Testis (tissue), 3 donors: Measurements from ENCODE around the gene KAT7. TPM values are rescaled to one million over a fixed set of nuclear protein-coding genes. Genes with fewer than 3 reads are reported as not detected.

Experiments used
- DNase-seq: peaks from one replicate; pipeline ENCODE4 v3.0.0-alpha.2; 2019
- H3K27ac ChIP-seq, 2 donors: fragments of 200-600 bp; sonication (generic); one replicate each; pipeline ENCODE4 v1.5.1; 2019
- H3K27me3 ChIP-seq: fragments of 200-600 bp; sonication (generic); one replicate; pipeline ENCODE4 v1.5.1; 2019
- H3K36me3 ChIP-seq: fragments of 200-600 bp; sonication (generic); one replicate; pipeline ENCODE4 v1.5.1; 2017; ENCODE audit warnings: low read depth; ENCODE audit errors: missing control alignments
- H3K4me1 ChIP-seq: fragments of 200-600 bp; sonication (generic); one replicate; pipeline ENCODE4 v1.5.1; 2019
- H3K4me3 ChIP-seq, 2 donors: fragments of 200-600 bp; sonication (generic); one replicate each; pipeline ENCODE4 v1.5.1; 2017 to 2019
- H3K9me3 ChIP-seq: fragments of 200-600 bp; sonication (generic); one replicate; pipeline ENCODE4 v1.5.1; 2017
- POLR2A ChIP-seq: fragments of 450-650 bp; IDR thresholded peaks from one replicate; pipeline ENCODE4 v1.6.1; 2017; ENCODE audit warnings: antibody characterized with exemption, mild to moderate bottlenecking, moderate library complexity
- WGBS, 2 donors: methylation state at CpG; one replicate each; pipeline ENCODE4 v1.1.5; 2018; 5-methylcytosine and 5-hydroxymethylcytosine counted together
- intact Hi-C: fragments of 100-400 bp; cut with DNase I; formaldehyde crosslinking; loops from one replicate; pipeline ENCODE4 v1.15.1; 2023; ENCODE audit warnings: low total_unique reads
- polyA plus RNA-seq: library from polyadenylated mRNA; stranded (reverse); fragments of 350-450 nt; fragmentation: Illumina TruSeq; extraction: RNeasy Lipid Tissue Mini Kit (QIAGEN cat#74804); gene quantifications from one replicate; pipeline ENCODE4 v1.2.3, GENCODE V29; 2014; ENCODE audit warnings: low read depth, low replicate concordance; ENCODE audit not compliant: insufficient read depth
- total RNA-seq, 2 donors: library from RNA; depleted of rRNA; stranded (reverse); fragments of >200 nt; gene quantifications; one replicate each; pipeline ENCODE4 v1.2.3, GENCODE V29; 2016
- TF ChIP-seq, protein P1 (sequence below), 3 experiments: fragments of 450-650 bp in 2 of 3; fragments of 200-600 bp in 1 of 3; sonication (generic) in 1 of 3; IDR thresholded peaks; one replicate each; pipeline ENCODE4 v1.5.1; 2016 to 2019; ENCODE audit warnings: antibody characterized with exemption in 3 of 3, mild to moderate bottlenecking in 2 of 3, moderate library complexity in 1 of 3

Gene KAT7
- total and polyA plus RNA-seq, 3 donors from 2014 or later = 122 to 181 (median 123) TPM

- no peak for TF ChIP-seq POLR2A
- TF ChIP-seq, protein P1, sequence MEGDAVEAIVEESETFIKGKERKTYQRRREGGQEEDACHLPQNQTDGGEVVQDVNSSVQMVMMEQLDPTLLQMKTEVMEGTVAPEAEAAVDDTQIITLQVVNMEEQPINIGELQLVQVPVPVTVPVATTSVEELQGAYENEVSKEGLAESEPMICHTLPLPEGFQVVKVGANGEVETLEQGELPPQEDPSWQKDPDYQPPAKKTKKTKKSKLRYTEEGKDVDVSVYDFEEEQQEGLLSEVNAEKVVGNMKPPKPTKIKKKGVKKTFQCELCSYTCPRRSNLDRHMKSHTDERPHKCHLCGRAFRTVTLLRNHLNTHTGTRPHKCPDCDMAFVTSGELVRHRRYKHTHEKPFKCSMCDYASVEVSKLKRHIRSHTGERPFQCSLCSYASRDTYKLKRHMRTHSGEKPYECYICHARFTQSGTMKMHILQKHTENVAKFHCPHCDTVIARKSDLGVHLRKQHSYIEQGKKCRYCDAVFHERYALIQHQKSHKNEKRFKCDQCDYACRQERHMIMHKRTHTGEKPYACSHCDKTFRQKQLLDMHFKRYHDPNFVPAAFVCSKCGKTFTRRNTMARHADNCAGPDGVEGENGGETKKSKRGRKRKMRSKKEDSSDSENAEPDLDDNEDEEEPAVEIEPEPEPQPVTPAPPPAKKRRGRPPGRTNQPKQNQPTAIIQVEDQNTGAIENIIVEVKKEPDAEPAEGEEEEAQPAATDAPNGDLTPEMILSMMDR (IDR thresholded peaks at IDR 0.05) = no peak
- H3K27ac ChIP-seq = no peak overlapping the region
- no peaks in the 10 kb centered on the region for H3K27me3 ChIP-seq
- intact Hi-C loops = loop anchor here (5.0 to 10.0 kb wide), 2 partner anchors 70 to 203 kb away; partner anchors contain the start of genes NXPH3 and SLC35B1
- H3K9me3 ChIP-seq = no peaks in the 10 kb centered on the region
- no peak overlapping the region for H3K4me3 ChIP-seq
- peaks cover 16% of the 10 kb centered on the region for H3K4me1 ChIP-seq
- WGBS, 2 donors = 79 to 95% methylated on average over 2 of the region's 2 CpGs
- no peak for DNase-seq
- no peaks in the 10 kb centered on the region for H3K36me3 ChIP-seq
Measured at GRCh38 chr17:49777563-49777962, 10.9 kb upstream of the KAT7 start.

DNA sequence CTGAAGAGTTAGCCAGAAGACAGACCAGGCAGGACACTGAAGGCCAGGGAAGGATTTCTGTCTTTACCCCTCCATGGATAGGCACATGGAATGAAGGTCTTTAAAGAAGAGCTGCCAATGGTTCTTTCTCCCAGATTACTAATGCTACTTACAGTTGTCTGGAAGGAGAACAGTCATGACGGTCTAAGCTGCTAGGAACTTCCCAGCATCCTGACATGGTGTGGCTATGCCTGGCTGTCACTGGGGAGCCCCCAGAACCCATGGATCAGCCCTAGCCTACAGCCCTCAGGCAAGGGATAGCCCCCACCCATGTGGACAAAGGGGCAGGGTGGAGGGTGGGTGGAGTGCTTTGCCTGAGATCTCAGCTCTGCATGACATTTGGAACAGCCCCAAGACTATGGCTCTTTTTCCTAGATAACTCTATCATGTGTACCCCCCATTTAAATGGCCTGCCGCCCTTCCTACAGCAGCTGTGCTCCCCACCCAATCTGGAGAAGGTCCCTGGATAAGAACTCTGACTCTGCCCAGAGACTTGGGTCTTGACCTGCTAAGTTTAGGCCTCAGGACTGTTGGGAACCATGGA is 9.2 kb upstream of the KAT7 start:
- no peak for TF ChIP-seq POLR2A
- TF ChIP-seq, protein P1 (IDR thresholded peaks at IDR 0.05) = no peak
- no peak overlapping the region for H3K4me3 ChIP-seq
- no peak for DNase-seq
- no peaks in the 10 kb centered on the region for H3K36me3 ChIP-seq
- WGBS, 2 donors = 90 to 100% methylated on average over 2 of the region's 2 CpGs
- intact Hi-C loops = loop anchor here (5.0 to 10.0 kb wide), 2 partner anchors 72 to 204 kb away; partner anchors contain the start of genes NXPH3 and SLC35B1
- H3K4me1 ChIP-seq = peaks cover 16% of the 10 kb centered on the region
- no peaks in the 10 kb centered on the region for H3K27me3 ChIP-seq
- no peak overlapping the region for H3K27ac ChIP-seq
- H3K9me3 ChIP-seq = no peaks in the 10 kb centered on the region

DNA sequence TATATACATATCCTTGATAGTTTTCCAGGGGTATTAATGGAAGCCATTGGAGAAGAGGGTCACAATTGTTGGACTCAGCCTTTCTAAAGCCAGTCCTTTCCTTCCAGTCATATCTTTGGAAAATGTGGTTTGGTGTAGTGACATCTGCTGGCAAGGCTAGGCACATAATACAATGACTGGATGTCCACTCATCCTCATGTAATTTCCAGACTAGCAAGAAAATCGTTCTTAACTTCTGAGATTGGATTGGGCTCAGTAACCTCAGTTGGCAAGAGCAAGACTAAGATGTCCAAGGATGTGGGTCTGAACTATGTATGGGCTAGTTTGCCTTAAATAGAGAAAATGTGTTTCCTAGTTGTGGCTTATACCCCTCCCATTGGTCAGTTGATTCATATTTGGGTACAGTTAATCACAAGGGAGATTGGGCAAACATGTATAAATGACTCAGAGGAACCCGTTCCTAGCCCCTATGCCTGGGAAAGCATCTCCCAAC is 8.7 kb upstream of the KAT7 start:
- 30 to 34% methylated on average over 2 of the region's 2 CpGs for WGBS, 2 donors
- no peaks in the 10 kb centered on the region for H3K9me3 ChIP-seq
- no peaks in the 10 kb centered on the region for H3K27me3 ChIP-seq
- H3K27ac ChIP-seq = no peak overlapping the region
- H3K4me3 ChIP-seq = no peak overlapping the region
- peaks cover 16% of the 10 kb centered on the region for H3K4me1 ChIP-seq
- intact Hi-C loops = loop anchor here (5.0 to 10.0 kb wide), 2 partner anchors 72 to 205 kb away; partner anchors contain the start of genes NXPH3 and SLC35B1
- no peaks in the 10 kb centered on the region for H3K36me3 ChIP-seq
- peak; percentile 53 for DNase-seq
- no peak for TF ChIP-seq POLR2A
- TF ChIP-seq, protein P1 (IDR thresholded peaks at IDR 0.05) = peak in 2 of 3 experiments; percentile 39 to 49

DNA sequence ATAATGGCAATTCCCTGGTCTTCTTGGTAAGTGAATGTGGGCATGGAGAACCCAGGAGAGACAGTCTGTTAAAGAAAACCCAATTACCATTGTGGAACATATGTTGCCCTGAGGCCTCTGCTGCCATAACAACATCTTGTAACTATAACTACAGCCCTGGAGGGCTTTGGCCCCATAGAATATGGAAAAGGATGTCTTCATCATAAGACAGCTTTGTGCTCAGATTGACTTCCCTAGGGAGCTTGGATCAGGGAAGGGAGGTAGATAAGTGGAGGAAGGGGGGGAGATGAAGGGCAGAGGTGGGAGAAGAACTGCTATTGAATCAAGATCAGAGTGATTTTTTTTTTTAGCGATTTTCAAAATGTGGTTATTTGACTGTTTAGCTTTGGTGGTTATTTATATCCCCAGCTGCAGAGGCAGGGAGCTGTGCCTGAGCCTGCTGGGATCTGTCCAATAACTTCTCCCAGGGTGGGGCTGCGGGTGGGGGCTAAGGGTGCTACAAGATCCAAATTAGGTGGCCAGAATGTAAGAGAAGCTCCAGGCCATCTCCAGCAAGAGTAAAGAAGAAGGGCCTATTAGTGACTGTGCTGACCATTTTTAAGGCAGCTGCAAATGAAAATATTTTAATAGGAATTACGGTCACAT is 5.3 kb upstream of the KAT7 start:
- Histone ChIP-seq H3K27me3 (no peaks in the 10 kb centered on the region), H3K4me3 (no peak overlapping the region), H3K36me3 (no peaks in the 10 kb centered on the region), H3K4me1 (peaks cover 4% of the 10 kb centered on the region), H3K9me3 (no peaks in the 10 kb centered on the region), H3K27ac (peak overlapping the region in 1 of 2 donors; percentile 15)
- WGBS, 2 donors = 41 to 62% methylated on average over 3 of the region's 3 CpGs
- peak; percentile 44 for DNase-seq
- intact Hi-C loops = no loop called here
- TF ChIP-seq, protein P1 (IDR thresholded peaks at IDR 0.05) = no peak
- TF ChIP-seq POLR2A = no peak
